K562 (cell line): Measurements from ENCODE around the gene NADK. TPM values are rescaled to one million over a fixed set of nuclear protein-coding genes. Genes with fewer than 3 reads are reported as not detected.
A peak's percentile ranks its signal among the peaks of the same experiment; 100 is the strongest.

Experiments used
- ESRRA ChIP-seq: fragments of 450-650 bp; IDR thresholded peaks from 2 replicates; pipeline ENCODE4 v1.6.1; 2014; ENCODE audit warnings: low read depth, mild to moderate bottlenecking, moderate library complexity, borderline replicate concordance
- KAT8 ChIP-seq: fragments of 450-650 bp; IDR thresholded peaks from 2 replicates; pipeline ENCODE4 v1.6.1; 2016; ENCODE audit warnings: low read depth, mild to moderate bottlenecking
- KLF13 ChIP-seq: fragments of 450-650 bp; IDR thresholded peaks from 2 replicates; pipeline ENCODE4 v1.6.1; 2016; ENCODE audit warnings: missing genetic modification characterization, low read depth, mild to moderate bottlenecking, missing compliant biosample characterization, moderate library complexity, borderline replicate concordance
- MCM7 ChIP-seq, 2 experiments: fragments of 450-650 bp; IDR thresholded peaks; 2 replicates each; pipeline ENCODE4 v1.6.1; 2016 to 2018
- NFE2 ChIP-seq: IDR thresholded peaks from 2 replicates; pipeline ENCODE4 v1.6.1; 2014; ENCODE audit warnings: antibody characterized with exemption, low read depth
- POLR2A ChIP-seq: fragments of 450-650 bp; conservative IDR thresholded peaks from 2 replicates; pipeline ENCODE4 v1.6.1; 2016
- RBM17 ChIP-seq: fragments of 200-400 bp; formaldehyde crosslinking; IDR thresholded peaks from 2 replicates; pipeline ENCODE4 v1.6.1; 2017; ENCODE audit warnings: low read depth, mild to moderate bottlenecking, low read length, borderline replicate concordance
- RUNX1 ChIP-seq: sonication (generic); IDR thresholded peaks from 2 replicates; pipeline ENCODE4 v1.6.1; 2016; ENCODE audit warnings: antibody characterized with exemption, low read depth
- SAFB ChIP-seq: fragments of 200-400 bp; formaldehyde crosslinking; IDR thresholded peaks from 2 replicates; pipeline ENCODE4 v1.6.1; 2017; ENCODE audit warnings: low read depth, low read length, borderline replicate concordance
- SMARCA5 ChIP-seq: fragments of 450-650 bp; IDR thresholded peaks from 2 replicates; pipeline ENCODE4 v1.6.1; 2016
- SMARCB1 ChIP-seq: IDR thresholded peaks from 2 replicates; pipeline ENCODE4 v1.6.1; 2011; ENCODE audit warnings: improper control_type of control experiment, low read depth; ENCODE audit not compliant: insufficient read length
- SMC3 ChIP-seq: conservative IDR thresholded peaks from 2 replicates; pipeline ENCODE4 v1.6.1; 2011; ENCODE audit warnings: low read depth, low read length, improper control_type of control experiment; ENCODE audit not compliant: insufficient read depth
- SP1 ChIP-seq: sonication (generic); formaldehyde crosslinking; IDR thresholded peaks from 2 replicates; pipeline ENCODE4 v1.8.1; 2022; ENCODE audit warnings: mild to moderate bottlenecking, missing genetic modification reagents
- SRSF9 ChIP-seq: fragments of 200-400 bp; formaldehyde crosslinking; IDR thresholded peaks from 2 replicates; pipeline ENCODE4 v1.6.1; 2017; ENCODE audit warnings: low read depth, low read length, borderline replicate concordance
- TGIF2 ChIP-seq: sonication (generic); formaldehyde crosslinking; IDR thresholded peaks from 2 replicates; pipeline ENCODE4 v1.8.1; 2022; ENCODE audit warnings: mild to moderate bottlenecking, missing genetic modification reagents, moderate library complexity
- U2AF2 ChIP-seq: fragments of 200-400 bp; formaldehyde crosslinking; optimal IDR thresholded peaks from 2 replicates; pipeline ENCODE3; 2017; ENCODE audit warnings: low read depth, mild to moderate bottlenecking, low read length
- ZBTB1 ChIP-seq: sonication (generic); formaldehyde crosslinking; IDR thresholded peaks from 2 replicates; pipeline ENCODE4 v1.8.1; 2023; ENCODE audit warnings: missing genetic modification reagents, low read depth, mild to moderate bottlenecking, borderline replicate concordance
- ZNF311 ChIP-seq: fragments of 250-450 bp; sonication (Bioruptor Pico); IDR thresholded peaks from 2 replicates; pipeline ENCODE4 v1.4.0; 2020; ENCODE audit warnings: mild to moderate bottlenecking, moderate library complexity
- polyA plus RNA-seq, 8 experiments: library from polyadenylated mRNA; depleted of rRNA in 4 of 8; stranded (reverse) in 5 of 8; unstranded in 3 of 8; fragments of >200 nt; fragmentation: Nextera tagmentation in 2 of 8; fragmentation: Illumina TruSeq in 1 of 8; extraction: Ambion mirVana in 2 of 8; extraction: Trizol in 1 of 8; gene quantifications; 2 replicates each; pipeline versions ENCODE4 v1.2.1 to v1.2.3, GENCODE V29; 2011 to 2014; ENCODE audit warnings: inconsistent platforms in 1 of 8, missing spikeins in 1 of 8
- total RNA-seq, 7 experiments: library from RNA; depleted of rRNA in 6 of 7; stranded (reverse); fragments of >200 nt in 6 of 7; fragmentation: Illumina TruSeq in 2 of 7; extraction: Trizol in 2 of 7; gene quantifications; 2 replicates each; pipeline versions ENCODE4 v1.2.1 to v1.2.3, GENCODE V29; 2011 to 2021; ENCODE audit warnings: low replicate concordance in 1 of 7
- TF ChIP-seq, protein P1 (sequence below): sonication (generic); IDR thresholded peaks from 2 replicates; pipeline ENCODE4 v1.6.1; 2016
- TF ChIP-seq, protein P2 (sequence below): fragments of 250-450 bp; sonication (Bioruptor Pico); IDR thresholded peaks from 2 replicates; pipeline ENCODE4 v1.9.0; 2021; ENCODE audit warnings: mild to moderate bottlenecking, inconsistent platforms
- TF ChIP-seq, protein P3 (sequence below): fragments of 250-450 bp; sonication (Bioruptor Pico); IDR thresholded peaks from 2 replicates; pipeline ENCODE4 v1.4.0; 2020
- TF ChIP-seq, protein P4 (sequence below): sonication (generic); formaldehyde crosslinking; IDR thresholded peaks from 2 replicates; pipeline ENCODE4 v1.8.0; 2022; ENCODE audit warnings: mild to moderate bottlenecking, missing genetic modification reagents
- TF ChIP-seq, protein P5 (sequence below): fragments of 450-650 bp; conservative IDR thresholded peaks from 2 replicates; pipeline ENCODE4 v1.6.1; 2016; ENCODE audit warnings: missing genetic modification characterization, low read depth, mild to moderate bottlenecking, control low read depth, missing compliant biosample characterization

Gene NADK
- total and polyA plus RNA-seq, 9 of the 15 experiments (the other 6 are each of a cell fraction or from before 2014, with no cell fraction given), result 1.5 to 135 (median 75.1) TPM

DNA sequence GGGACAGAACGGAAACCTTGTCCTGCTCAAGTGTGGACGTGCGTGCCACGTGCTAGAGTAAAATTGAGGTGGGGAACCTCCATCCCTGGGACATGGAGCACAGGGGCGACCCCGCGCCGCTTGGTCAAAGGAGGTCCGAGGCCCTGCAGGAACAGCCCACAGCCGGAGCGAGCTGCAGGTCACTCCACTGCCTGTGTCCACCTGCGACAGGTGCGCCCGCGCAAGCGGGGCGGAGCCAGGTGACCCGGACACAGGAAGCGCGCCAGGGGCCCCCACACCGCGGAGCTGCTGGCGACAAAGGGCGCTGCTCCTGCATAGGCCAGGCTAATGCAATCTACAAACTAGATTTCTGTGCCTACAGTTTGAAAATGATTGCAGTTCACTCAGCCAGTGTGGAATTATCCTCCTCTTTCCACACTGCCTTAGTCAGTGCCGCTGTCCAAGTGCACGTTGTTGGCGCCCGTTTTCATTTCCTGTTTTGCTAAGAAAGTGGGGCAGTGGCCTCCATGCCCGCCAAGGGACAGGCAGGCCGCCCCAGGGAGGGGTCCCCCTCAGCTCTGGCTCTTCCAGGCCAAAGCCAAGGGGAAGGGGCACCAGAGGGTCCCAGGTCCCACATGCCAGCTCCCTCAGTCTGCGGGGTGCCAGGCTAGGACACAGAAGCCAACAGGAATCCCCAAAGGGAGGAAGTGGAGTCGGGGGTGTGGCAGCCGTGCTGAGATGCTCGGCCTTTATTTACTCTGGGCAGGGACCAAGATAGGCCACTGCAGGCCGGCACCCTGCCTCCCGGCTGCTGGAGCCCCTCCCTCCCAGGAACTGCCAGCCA, 4.3 kb upstream of the NADK start (continued):
- TF ChIP-seq SP1 (CRISPR knock-in tag) (0 out of 2 replicates have a peak, but pooled peaks have one; percentile 23), KLF13 (tag) (0 out of 2 replicates have a peak, but pooled peaks have one; percentile 53), TGIF2 (CRISPR knock-in tag) (no peak), ZNF311 (CRISPR knock-in tag) (no peak), SMC3 (no peak), MCM7 (IDR thresholded peaks at IDR 0.05) (no peak), SMARCA5 (no peak), KAT8 (no peak), RBM17 (no peak), U2AF2 (no peak), POLR2A (peak; percentile 64; the same call in 1 of the 2 replicates), ESRRA (no peak), NFE2 (no peak), SAFB (no peak), SRSF9 (no peak), ZBTB1 (CRISPR knock-in tag) (no peak), SMARCB1 (no peak), RUNX1 (no peak)
- TF ChIP-seq, protein P1, sequence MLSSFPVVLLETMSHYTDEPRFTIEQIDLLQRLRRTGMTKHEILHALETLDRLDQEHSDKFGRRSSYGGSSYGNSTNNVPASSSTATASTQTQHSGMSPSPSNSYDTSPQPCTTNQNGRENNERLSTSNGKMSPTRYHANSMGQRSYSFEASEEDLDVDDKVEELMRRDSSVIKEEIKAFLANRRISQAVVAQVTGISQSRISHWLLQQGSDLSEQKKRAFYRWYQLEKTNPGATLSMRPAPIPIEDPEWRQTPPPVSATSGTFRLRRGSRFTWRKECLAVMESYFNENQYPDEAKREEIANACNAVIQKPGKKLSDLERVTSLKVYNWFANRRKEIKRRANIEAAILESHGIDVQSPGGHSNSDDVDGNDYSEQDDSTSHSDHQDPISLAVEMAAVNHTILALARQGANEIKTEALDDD, result no peak
- TF ChIP-seq, protein P2, sequence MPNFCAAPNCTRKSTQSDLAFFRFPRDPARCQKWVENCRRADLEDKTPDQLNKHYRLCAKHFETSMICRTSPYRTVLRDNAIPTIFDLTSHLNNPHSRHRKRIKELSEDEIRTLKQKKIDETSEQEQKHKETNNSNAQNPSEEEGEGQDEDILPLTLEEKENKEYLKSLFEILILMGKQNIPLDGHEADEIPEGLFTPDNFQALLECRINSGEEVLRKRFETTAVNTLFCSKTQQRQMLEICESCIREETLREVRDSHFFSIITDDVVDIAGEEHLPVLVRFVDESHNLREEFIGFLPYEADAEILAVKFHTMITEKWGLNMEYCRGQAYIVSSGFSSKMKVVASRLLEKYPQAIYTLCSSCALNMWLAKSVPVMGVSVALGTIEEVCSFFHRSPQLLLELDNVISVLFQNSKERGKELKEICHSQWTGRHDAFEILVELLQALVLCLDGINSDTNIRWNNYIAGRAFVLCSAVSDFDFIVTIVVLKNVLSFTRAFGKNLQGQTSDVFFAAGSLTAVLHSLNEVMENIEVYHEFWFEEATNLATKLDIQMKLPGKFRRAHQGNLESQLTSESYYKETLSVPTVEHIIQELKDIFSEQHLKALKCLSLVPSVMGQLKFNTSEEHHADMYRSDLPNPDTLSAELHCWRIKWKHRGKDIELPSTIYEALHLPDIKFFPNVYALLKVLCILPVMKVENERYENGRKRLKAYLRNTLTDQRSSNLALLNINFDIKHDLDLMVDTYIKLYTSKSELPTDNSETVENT (CRISPR knock-in tag), result no peak
- TF ChIP-seq, protein P3, sequence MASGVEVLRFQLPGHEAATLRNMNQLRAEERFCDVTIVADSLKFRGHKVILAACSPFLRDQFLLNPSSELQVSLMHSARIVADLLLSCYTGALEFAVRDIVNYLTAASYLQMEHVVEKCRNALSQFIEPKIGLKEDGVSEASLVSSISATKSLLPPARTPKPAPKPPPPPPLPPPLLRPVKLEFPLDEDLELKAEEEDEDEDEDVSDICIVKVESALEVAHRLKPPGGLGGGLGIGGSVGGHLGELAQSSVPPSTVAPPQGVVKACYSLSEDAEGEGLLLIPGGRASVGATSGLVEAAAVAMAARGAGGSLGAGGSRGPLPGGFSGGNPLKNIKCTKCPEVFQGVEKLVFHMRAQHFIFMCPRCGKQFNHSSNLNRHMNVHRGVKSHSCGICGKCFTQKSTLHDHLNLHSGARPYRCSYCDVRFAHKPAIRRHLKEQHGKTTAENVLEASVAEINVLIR (CRISPR knock-in tag), result no peak
- TF ChIP-seq, protein P4, sequence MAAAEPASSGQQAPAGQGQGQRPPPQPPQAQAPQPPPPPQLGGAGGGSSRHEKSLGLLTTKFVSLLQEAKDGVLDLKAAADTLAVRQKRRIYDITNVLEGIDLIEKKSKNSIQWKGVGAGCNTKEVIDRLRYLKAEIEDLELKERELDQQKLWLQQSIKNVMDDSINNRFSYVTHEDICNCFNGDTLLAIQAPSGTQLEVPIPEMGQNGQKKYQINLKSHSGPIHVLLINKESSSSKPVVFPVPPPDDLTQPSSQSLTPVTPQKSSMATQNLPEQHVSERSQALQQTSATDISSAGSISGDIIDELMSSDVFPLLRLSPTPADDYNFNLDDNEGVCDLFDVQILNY, result no peak
- TF ChIP-seq, protein P5, sequence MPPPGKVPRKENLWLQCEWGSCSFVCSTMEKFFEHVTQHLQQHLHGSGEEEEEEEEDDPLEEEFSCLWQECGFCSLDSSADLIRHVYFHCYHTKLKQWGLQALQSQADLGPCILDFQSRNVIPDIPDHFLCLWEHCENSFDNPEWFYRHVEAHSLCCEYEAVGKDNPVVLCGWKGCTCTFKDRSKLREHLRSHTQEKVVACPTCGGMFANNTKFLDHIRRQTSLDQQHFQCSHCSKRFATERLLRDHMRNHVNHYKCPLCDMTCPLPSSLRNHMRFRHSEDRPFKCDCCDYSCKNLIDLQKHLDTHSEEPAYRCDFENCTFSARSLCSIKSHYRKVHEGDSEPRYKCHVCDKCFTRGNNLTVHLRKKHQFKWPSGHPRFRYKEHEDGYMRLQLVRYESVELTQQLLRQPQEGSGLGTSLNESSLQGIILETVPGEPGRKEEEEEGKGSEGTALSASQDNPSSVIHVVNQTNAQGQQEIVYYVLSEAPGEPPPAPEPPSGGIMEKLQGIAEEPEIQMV, result no peak
